WTC11 (cell line): ENCODE measurements around the gene ERCC4. TPM values are rescaled to one million over a fixed set of nuclear protein-coding genes. Genes with fewer than 3 reads are reported as not detected.

Experiments used
- ATAC-seq: fragments of 200-7000 bp; cut with Tn5 transposase; 2 replicates; pipeline ENCODE4 v1.10.0; 2021; ENCODE audit warnings: mild to moderate bottlenecking, moderate library complexity
- CTCF ChIA-PET: fragments of 300-600 bp; sonication (Branson Sonifier 250); formaldehyde crosslinking; loops from one replicate; lab custom pipeline; 2021; ENCODE audit warnings: antibody characterized with exemption; lab: Charles Lee
- POLR2A ChIA-PET: fragments of 350-600 bp; sonication (Branson Sonifier 250); formaldehyde crosslinking; loops from one replicate; lab custom pipeline; 2021; ENCODE audit warnings: antibody characterized with exemption; lab: Charles Lee
- DNase-seq: peaks from one replicate; pipeline ENCODE4 v3.0.0; 2021; ENCODE audit warnings: low spot score
- H3K27ac Mint-ChIP-seq: 2 replicates; pipeline ENCODE4 v1.8.0; 2021; ENCODE audit warnings: mixed read lengths
- H3K27me3 Mint-ChIP-seq: 2 replicates; pipeline ENCODE4 v1.8.0; 2021; ENCODE audit warnings: low read depth, mild to moderate bottlenecking, moderate library complexity, mixed read lengths
- H3K36me3 Mint-ChIP-seq: 2 replicates; pipeline ENCODE4 v1.8.0; 2021; ENCODE audit warnings: mixed read lengths
- H3K4me1 Mint-ChIP-seq: 2 replicates; pipeline ENCODE4 v1.8.0; 2022; ENCODE audit warnings: mixed read lengths
- H3K4me3 Mint-ChIP-seq: 2 replicates; pipeline ENCODE4 v1.8.0; 2021; ENCODE audit warnings: mild to moderate bottlenecking, moderate library complexity, mixed read lengths
- H3K9me3 Mint-ChIP-seq: 2 replicates; pipeline ENCODE4 v1.8.0; 2021; ENCODE audit warnings: mixed read lengths
- CREB1 ChIP-seq: sonication (generic); formaldehyde crosslinking; IDR thresholded peaks from 2 replicates; pipeline ENCODE4 v1.8.0; 2023; ENCODE audit warnings: mild to moderate bottlenecking, missing genetic modification reagents
- EMX1 ChIP-seq: fragments of 250-450 bp; sonication (Bioruptor Pico); IDR thresholded peaks from 2 replicates; pipeline ENCODE4 v1.8.0; 2021; ENCODE audit warnings: mild to moderate bottlenecking
- FOXK1 ChIP-seq: sonication (generic); formaldehyde crosslinking; IDR thresholded peaks from 2 replicates; pipeline ENCODE4 v1.8.0; 2022; ENCODE audit warnings: mild to moderate bottlenecking, moderate library complexity, missing genetic modification reagents
- GRHL2 ChIP-seq: fragments of 250-450 bp; sonication (Bioruptor Pico); IDR thresholded peaks from 2 replicates; pipeline ENCODE4 v1.8.0; 2022; ENCODE audit warnings: mild to moderate bottlenecking, moderate library complexity; ENCODE audit not compliant: insufficient replicate concordance, severe bottlenecking
- HMGA2 ChIP-seq: fragments of 250-450 bp; sonication (Bioruptor Pico); IDR thresholded peaks from 2 replicates; pipeline ENCODE4 v1.4.0; 2021; ENCODE audit warnings: mild to moderate bottlenecking, moderate library complexity
- JAZF1 ChIP-seq: fragments of 250-450 bp; sonication (Bioruptor Pico); IDR thresholded peaks from 2 replicates; pipeline ENCODE4 v1.9.0; 2021; ENCODE audit warnings: moderate library complexity, mild to moderate bottlenecking, inconsistent platforms
- MYBL2 ChIP-seq: sonication (generic); formaldehyde crosslinking; IDR thresholded peaks from 2 replicates; pipeline ENCODE4 v1.8.1; 2023; ENCODE audit warnings: mild to moderate bottlenecking, moderate library complexity, missing genetic modification reagents
- NFATC4 ChIP-seq: fragments of 250-450 bp; sonication (Bioruptor Pico); IDR thresholded peaks from 2 replicates; pipeline ENCODE4 v1.9.0; 2021; ENCODE audit warnings: mild to moderate bottlenecking
- NR1H2 ChIP-seq: sonication (generic); formaldehyde crosslinking; IDR thresholded peaks from 2 replicates; pipeline ENCODE4 v1.9.0; 2021; ENCODE audit warnings: mild to moderate bottlenecking, moderate library complexity, missing genetic modification reagents
- NR2C2 ChIP-seq: sonication (generic); formaldehyde crosslinking; IDR thresholded peaks from 2 replicates; pipeline ENCODE4 v1.8.0; 2022; ENCODE audit warnings: mild to moderate bottlenecking, missing genetic modification reagents
- RORB ChIP-seq: fragments of 250-450 bp; sonication (Bioruptor Pico); IDR thresholded peaks from 2 replicates; pipeline ENCODE4 v1.9.0; 2021; ENCODE audit warnings: mild to moderate bottlenecking
- SMAD4 ChIP-seq: sonication (generic); formaldehyde crosslinking; IDR thresholded peaks from 2 replicates; pipeline ENCODE4 v1.8.0; 2022; ENCODE audit warnings: mild to moderate bottlenecking, missing genetic modification reagents
- SP1 ChIP-seq: sonication (generic); formaldehyde crosslinking; conservative IDR thresholded peaks from 2 replicates; pipeline ENCODE4 v1.8.1; 2022; ENCODE audit warnings: missing genetic modification reagents
- TEAD1 ChIP-seq: sonication (generic); formaldehyde crosslinking; IDR thresholded peaks from 2 replicates; pipeline ENCODE4 v1.8.0; 2022; ENCODE audit warnings: mild to moderate bottlenecking, missing genetic modification reagents
- TEAD4 ChIP-seq: sonication (generic); formaldehyde crosslinking; IDR thresholded peaks from 2 replicates; pipeline ENCODE4 v1.8.0; 2022; ENCODE audit warnings: mild to moderate bottlenecking, missing genetic modification reagents
- ZNF263 ChIP-seq: sonication (generic); formaldehyde crosslinking; IDR thresholded peaks from 2 replicates; pipeline ENCODE4 v1.8.1; 2022; ENCODE audit warnings: low read depth, mild to moderate bottlenecking, moderate library complexity, missing genetic modification reagents
- total RNA-seq: library from RNA; stranded (reverse); gene quantifications from 3 replicates; pipeline ENCODE4 v1.2.3, GENCODE V29; 2021
- TF ChIP-seq, protein P1 (sequence below): sonication (generic); formaldehyde crosslinking; IDR thresholded peaks from 2 replicates; pipeline ENCODE4 v1.8.1; 2023; ENCODE audit warnings: mild to moderate bottlenecking, missing genetic modification reagents
- TF ChIP-seq, protein P2 (sequence below): sonication (generic); formaldehyde crosslinking; IDR thresholded peaks from 2 replicates; pipeline ENCODE4 v1.8.1; 2022; ENCODE audit warnings: mild to moderate bottlenecking, moderate library complexity, missing genetic modification reagents
- TF ChIP-seq, protein P3 (sequence below): sonication (generic); formaldehyde crosslinking; IDR thresholded peaks from 2 replicates; pipeline ENCODE4 v1.8.0; 2022; ENCODE audit warnings: mild to moderate bottlenecking, missing genetic modification reagents
- TF ChIP-seq, protein P4 (sequence below): fragments of 250-450 bp; sonication (Bioruptor Pico); IDR thresholded peaks from 2 replicates; pipeline ENCODE4 v2.1.2; 2022; ENCODE audit warnings: mild to moderate bottlenecking, moderate library complexity
- TF ChIP-seq, protein P5 (sequence below): sonication (generic); formaldehyde crosslinking; IDR thresholded peaks from 2 replicates; pipeline ENCODE4 v1.8.0; 2023; ENCODE audit warnings: mild to moderate bottlenecking, missing genetic modification reagents
- TF ChIP-seq, protein P6 (sequence below): sonication (generic); formaldehyde crosslinking; IDR thresholded peaks from 2 replicates; pipeline ENCODE4 v1.8.1; 2022; ENCODE audit warnings: low read depth, mild to moderate bottlenecking, moderate library complexity, missing genetic modification reagents, borderline replicate concordance

The ERCC4 gene
- total RNA-seq, 1 experiment from 2014 or later, result 12.1 TPM

DNA sequence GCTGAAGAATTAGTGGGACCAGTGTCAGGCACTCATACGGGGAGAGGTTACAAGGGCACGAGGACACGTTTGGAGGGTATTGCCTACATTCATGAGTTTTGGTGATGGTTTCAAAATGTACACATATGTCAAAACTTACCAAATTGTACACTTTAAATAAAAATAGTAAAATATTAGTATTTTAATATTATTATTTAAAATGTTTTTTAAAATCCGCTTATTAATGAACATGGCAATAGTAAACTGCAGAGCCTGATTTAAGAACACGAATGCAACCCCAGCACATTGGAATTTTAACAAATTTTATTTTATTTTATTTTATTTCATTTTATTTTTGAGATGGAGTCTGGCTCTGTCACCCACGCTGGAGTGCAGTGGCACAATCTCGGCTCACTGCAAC is 10.9 kb upstream of the ERCC4 start:
- TF ChIP-seq HMGA2 (CRISPR knock-in tag) (peak; percentile 93), FOXK1 (CRISPR knock-in tag) (no peak), NFATC4 (CRISPR knock-in tag) (no peak), ZNF263 (no peak)
- TF ChIP-seq, protein P1, sequence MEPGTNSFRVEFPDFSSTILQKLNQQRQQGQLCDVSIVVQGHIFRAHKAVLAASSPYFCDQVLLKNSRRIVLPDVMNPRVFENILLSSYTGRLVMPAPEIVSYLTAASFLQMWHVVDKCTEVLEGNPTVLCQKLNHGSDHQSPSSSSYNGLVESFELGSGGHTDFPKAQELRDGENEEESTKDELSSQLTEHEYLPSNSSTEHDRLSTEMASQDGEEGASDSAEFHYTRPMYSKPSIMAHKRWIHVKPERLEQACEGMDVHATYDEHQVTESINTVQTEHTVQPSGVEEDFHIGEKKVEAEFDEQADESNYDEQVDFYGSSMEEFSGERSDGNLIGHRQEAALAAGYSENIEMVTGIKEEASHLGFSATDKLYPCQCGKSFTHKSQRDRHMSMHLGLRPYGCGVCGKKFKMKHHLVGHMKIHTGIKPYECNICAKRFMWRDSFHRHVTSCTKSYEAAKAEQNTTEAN, result no peak
- Mint-ChIP-seq H3K36me3 (peaks cover 12% of the 10 kb centered on the region), H3K27me3 (peaks cover 14% of the 10 kb centered on the region), H3K27ac (no peak overlapping the region), H3K4me3 (no peak overlapping the region), H3K9me3 (peaks cover 69% of the 10 kb centered on the region), H3K4me1 (no peaks in the 10 kb centered on the region; the same call in 1 of the 2 replicates)
- ATAC-seq (no peak), DNase-seq (no peak)
- POLR2A ChIA-PET, result no interaction called here
- CTCF ChIA-PET, result interaction anchor here (4.4 kb wide), 1 partner anchor 11 kb away, joined by 24 read pairs; the partner anchor contains the start of gene ERCC4

DNA sequence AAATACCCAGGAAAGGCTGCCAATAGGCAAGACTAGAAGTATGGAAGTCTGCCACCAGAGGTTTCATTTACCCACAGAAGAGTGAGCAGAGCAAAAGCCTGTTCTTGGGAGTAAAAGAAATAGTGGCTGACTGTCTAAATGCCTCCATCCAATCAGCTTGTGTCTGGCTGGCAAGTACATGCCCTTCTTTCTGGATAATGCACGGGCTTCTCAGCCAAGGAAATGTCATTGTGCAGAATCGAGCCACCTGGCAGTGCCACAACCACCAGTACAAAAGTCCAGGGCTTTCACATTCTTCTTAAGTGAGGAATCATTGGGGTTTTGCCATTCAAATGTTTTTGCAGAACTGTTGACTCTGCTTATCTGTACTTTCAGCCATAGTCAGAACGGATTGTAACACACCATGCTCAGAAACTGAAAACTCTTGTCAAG is 10.1 kb upstream of the ERCC4 start:
- H3K27me3 Mint-ChIP-seq, result peaks cover 20% of the 10 kb centered on the region

DNA sequence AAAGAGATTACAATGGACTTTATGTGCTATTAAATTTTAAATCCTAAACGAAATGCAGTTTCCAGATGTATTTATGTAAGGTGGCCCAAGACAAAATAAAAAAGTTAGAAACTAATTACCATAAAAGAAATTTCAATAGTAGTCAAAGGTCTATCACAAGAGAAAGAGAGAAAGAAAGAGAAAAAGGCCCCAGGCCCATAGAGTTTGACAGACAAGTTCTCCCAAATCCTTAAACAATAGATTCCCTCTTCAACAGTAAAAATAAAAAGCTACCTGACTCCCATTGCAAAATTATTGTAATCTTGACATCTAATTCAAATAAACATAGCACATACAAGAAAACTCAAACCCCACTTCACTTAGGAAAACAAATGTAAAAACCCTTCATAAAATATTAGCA is 8.6 kb upstream of the ERCC4 start:
- POLR2A ChIA-PET, result no interaction called here
- H3K36me3 Mint-ChIP-seq, result peaks cover 5% of the 10 kb centered on the region
- ATAC-seq (no peak), DNase-seq (no peak)
- peaks cover 16% of the 10 kb centered on the region for H3K27me3 Mint-ChIP-seq
- peaks cover 60% of the 10 kb centered on the region for H3K9me3 Mint-ChIP-seq
- TF ChIP-seq NR1H2 (no peak), EMX1 (no peak), GRHL2 (CRISPR knock-in tag) (no peak)
- TF ChIP-seq, protein P2, sequence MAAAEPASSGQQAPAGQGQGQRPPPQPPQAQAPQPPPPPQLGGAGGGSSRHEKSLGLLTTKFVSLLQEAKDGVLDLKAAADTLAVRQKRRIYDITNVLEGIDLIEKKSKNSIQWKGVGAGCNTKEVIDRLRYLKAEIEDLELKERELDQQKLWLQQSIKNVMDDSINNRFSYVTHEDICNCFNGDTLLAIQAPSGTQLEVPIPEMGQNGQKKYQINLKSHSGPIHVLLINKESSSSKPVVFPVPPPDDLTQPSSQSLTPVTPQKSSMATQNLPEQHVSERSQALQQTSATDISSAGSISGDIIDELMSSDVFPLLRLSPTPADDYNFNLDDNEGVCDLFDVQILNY, result no peak
- no peak overlapping the region for H3K27ac Mint-ChIP-seq
- no peak overlapping the region for H3K4me3 Mint-ChIP-seq
- no peaks in the 10 kb centered on the region; the same call in 1 of the 2 replicates for H3K4me1 Mint-ChIP-seq
- CTCF ChIA-PET, result interaction anchor here (1.5 kb wide), 1 partner anchor 8 kb away, joined by 8 read pairs; the partner anchor contains the start of gene ERCC4

More for the DNA sequence above, 10.1 kb upstream of the ERCC4 start:
- POLR2A ChIA-PET, result no interaction called here
- DNase-seq (no peak), ATAC-seq (no peak)
- no peaks in the 10 kb centered on the region; the same call in 1 of the 2 replicates for H3K4me1 Mint-ChIP-seq
- CTCF ChIA-PET, result interaction anchor here (4.4 kb wide), 1 partner anchor 10 kb away, joined by 24 read pairs; the partner anchor contains the start of gene ERCC4
- no peak overlapping the region for H3K4me3 Mint-ChIP-seq
- no peak overlapping the region for H3K27ac Mint-ChIP-seq
- H3K9me3 Mint-ChIP-seq, result peaks cover 72% of the 10 kb centered on the region
- H3K36me3 Mint-ChIP-seq, result peaks cover 12% of the 10 kb centered on the region
- TF ChIP-seq HMGA2 (CRISPR knock-in tag), result no peak

DNA sequence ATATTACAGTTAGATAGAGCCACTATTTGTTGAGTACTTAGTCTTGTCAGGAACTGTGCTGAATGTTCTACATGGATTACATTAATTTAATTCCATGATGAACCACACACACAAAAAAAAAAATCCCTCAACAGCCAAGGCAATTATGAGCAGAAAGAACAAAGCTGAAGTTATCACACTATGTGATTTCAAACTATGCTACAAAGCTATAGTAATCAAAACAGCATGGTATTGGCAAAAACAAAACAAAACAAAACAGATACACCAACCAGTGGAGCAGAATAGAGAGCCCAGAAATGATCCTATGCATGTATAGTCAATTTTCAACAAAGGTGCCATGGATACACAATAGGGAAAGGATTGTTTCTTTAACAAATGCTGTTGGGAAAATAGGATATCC is 8.1 kb upstream of the ERCC4 start:
- ATAC-seq (no peak), DNase-seq (no peak)
- H3K9me3 Mint-ChIP-seq, result peaks cover 54% of the 10 kb centered on the region
- H3K27ac Mint-ChIP-seq, result no peak overlapping the region
- no peak overlapping the region for H3K4me3 Mint-ChIP-seq
- H3K4me1 Mint-ChIP-seq, result no peaks in the 10 kb centered on the region; the same call in 1 of the 2 replicates
- peaks cover 5% of the 10 kb centered on the region for H3K36me3 Mint-ChIP-seq
- POLR2A ChIA-PET, result no interaction called here
- H3K27me3 Mint-ChIP-seq, result peaks cover 16% of the 10 kb centered on the region
- CTCF ChIA-PET, result interaction anchor here (1.5 kb wide), 1 partner anchor 8 kb away, joined by 8 read pairs; the partner anchor contains the start of gene ERCC4
- TF ChIP-seq NR2C2 (CRISPR knock-in tag), result no peak
- TF ChIP-seq TEAD4 (CRISPR knock-in tag), result no peak
- TF ChIP-seq, protein P3, sequence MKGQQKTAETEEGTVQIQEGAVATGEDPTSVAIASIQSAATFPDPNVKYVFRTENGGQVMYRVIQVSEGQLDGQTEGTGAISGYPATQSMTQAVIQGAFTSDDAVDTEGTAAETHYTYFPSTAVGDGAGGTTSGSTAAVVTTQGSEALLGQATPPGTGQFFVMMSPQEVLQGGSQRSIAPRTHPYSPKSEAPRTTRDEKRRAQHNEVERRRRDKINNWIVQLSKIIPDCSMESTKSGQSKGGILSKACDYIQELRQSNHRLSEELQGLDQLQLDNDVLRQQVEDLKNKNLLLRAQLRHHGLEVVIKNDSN (CRISPR knock-in tag), result no peak
- no peak for TF ChIP-seq SP1
- no peak for TF ChIP-seq TEAD1 (CRISPR knock-in tag)
- TF ChIP-seq SMAD4, result no peak
- TF ChIP-seq, protein P4, sequence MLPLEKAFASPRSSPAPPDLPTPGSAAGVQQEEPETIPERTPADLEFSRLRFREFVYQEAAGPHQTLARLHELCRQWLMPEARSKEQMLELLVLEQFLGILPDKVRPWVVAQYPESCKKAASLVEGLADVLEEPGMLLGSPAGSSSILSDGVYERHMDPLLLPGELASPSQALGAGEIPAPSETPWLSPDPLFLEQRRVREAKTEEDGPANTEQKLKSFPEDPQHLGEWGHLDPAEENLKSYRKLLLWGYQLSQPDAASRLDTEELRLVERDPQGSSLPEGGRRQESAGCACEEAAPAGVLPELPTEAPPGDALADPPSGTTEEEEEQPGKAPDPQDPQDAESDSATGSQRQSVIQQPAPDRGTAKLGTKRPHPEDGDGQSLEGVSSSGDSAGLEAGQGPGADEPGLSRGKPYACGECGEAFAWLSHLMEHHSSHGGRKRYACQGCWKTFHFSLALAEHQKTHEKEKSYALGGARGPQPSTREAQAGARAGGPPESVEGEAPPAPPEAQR (CRISPR knock-in tag), result no peak
- TF ChIP-seq, protein P5, sequence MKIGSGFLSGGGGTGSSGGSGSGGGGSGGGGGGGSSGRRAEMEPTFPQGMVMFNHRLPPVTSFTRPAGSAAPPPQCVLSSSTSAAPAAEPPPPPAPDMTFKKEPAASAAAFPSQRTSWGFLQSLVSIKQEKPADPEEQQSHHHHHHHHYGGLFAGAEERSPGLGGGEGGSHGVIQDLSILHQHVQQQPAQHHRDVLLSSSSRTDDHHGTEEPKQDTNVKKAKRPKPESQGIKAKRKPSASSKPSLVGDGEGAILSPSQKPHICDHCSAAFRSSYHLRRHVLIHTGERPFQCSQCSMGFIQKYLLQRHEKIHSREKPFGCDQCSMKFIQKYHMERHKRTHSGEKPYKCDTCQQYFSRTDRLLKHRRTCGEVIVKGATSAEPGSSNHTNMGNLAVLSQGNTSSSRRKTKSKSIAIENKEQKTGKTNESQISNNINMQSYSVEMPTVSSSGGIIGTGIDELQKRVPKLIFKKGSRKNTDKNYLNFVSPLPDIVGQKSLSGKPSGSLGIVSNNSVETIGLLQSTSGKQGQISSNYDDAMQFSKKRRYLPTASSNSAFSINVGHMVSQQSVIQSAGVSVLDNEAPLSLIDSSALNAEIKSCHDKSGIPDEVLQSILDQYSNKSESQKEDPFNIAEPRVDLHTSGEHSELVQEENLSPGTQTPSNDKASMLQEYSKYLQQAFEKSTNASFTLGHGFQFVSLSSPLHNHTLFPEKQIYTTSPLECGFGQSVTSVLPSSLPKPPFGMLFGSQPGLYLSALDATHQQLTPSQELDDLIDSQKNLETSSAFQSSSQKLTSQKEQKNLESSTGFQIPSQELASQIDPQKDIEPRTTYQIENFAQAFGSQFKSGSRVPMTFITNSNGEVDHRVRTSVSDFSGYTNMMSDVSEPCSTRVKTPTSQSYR, result no peak
- no peak for TF ChIP-seq JAZF1 (CRISPR knock-in tag)
- TF ChIP-seq CREB1 (CRISPR knock-in tag), result no peak
- TF ChIP-seq, protein P6, sequence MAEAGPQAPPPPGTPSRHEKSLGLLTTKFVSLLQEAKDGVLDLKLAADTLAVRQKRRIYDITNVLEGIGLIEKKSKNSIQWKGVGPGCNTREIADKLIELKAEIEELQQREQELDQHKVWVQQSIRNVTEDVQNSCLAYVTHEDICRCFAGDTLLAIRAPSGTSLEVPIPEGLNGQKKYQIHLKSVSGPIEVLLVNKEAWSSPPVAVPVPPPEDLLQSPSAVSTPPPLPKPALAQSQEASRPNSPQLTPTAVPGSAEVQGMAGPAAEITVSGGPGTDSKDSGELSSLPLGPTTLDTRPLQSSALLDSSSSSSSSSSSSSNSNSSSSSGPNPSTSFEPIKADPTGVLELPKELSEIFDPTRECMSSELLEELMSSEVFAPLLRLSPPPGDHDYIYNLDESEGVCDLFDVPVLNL (CRISPR knock-in tag), result no peak
- no peak for TF ChIP-seq RORB (CRISPR knock-in tag)
- TF ChIP-seq MYBL2 (CRISPR knock-in tag), result no peak
